HG03442 (cell line): ENCODE data around the gene CPT1A.

ENCODE experiments used
- ATAC-seq: cut with Tn5 transposase; IDR thresholded peaks from one replicate; pipeline ENCODE4 v1.9.1; 2021; ENCODE audit warnings: mild to moderate bottlenecking, moderate library complexity; ENCODE audit not compliant: unreplicated experiment

The CPT1A gene

DNA sequence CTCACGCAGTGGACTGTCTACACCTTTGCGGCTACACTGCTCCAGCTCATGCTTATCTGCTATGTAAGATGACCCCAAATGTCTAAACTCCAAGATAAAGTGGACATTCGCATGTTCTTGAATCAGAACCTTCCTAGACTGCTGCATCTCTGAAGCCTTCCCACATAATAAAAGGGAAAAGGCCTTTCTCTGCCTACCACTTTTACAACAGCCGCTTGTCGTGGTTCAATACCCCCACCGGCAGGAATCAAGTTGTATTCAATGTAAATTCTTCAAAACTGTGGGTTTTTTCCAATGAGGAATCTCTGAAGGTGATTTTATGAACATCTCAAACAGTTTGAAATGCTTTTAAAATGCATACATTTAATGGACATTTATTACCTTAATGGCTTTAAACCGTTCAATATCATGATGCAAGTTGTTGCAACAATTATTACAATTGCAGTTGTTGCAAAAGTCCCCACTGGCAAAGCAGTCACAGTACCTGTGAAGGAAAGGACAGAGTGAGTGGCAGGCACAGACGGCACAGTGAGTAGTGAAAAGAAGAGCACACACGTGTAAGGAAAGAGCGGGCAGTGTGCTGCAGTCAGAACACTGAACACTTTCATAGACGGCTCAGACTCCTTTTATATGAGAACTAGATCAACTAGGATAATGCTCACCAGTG is 126.1 kb downstream of the CPT1A start:
- no peak for ATAC-seq

DNA sequence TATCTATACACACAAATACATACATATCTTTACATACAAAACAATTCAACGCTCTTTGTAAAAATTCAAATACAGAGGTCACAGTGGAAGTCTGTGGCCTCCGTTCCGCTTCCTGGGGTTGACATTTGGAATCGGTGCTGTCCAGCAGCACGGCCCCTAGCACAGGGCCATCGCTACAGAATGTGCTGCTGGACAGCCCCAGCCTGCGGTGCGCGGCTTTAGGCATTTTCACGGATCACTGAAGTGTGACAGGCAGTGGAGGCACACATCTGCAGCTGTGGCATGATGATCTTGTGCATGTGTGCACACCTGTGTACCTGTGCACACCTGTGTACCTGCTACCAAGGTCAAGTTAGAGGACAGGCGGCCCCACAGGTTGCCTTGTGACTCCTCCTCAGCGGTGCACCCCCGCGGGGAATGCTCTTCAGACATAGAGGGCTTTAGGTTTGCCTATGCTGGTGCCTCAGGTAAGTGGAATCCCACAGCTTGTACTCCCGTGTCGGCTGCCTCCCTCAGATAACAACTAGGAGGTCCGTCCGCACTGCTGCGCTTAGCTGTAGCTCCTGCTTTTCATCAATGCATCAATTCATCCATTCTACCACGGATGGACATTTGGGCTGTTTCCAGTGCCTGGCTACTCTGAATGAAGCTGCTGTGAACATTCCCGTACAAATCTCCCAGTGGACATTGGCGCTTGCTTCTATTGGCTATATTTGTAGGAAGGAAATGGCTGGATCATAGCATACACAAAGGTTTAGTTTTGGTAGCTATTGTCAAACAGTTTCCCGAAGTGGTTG is 127.5 kb downstream of the CPT1A start:
- no peak for ATAC-seq

DNA sequence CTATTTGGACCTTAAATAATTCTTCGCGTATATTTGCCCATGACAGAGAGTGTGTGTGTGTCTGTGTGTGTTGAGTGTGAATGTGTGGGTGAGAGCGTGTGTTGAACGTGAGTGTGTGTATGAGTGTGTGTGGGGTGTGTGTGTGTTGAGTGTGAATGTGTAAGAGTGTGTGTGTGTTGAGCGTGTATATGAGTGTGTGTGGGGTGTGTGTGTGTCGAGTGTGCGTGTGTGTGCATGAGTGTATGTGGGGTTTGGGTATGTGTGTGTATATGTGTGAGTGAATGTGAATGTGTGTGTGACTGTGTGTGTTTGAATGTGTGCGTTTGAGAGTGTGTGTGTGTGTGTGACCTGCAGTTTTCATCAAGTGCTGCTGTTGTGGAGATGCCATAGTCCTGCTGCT is 130.6 kb downstream of the CPT1A start:
- no peak for ATAC-seq

DNA sequence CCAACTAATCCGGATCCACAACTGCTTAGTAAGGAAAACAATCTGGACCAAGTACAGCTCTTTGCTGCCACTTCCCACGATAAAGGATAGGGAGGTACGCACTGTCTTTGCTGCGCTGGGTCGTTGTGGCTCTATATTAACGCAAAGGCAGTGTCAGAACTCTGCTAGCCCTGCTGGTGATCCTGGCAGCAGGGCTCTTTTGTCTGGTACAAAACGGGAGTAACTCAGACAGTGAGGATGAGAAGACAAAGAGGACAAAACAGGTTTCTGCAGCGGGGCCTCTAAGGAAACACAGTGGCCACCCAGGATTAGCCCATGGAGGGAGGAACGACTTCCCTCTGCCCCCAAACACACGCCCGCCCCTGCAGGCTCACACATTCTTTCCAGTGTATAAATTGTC is 131.3 kb downstream of the CPT1A start:
- no peak for ATAC-seq

DNA sequence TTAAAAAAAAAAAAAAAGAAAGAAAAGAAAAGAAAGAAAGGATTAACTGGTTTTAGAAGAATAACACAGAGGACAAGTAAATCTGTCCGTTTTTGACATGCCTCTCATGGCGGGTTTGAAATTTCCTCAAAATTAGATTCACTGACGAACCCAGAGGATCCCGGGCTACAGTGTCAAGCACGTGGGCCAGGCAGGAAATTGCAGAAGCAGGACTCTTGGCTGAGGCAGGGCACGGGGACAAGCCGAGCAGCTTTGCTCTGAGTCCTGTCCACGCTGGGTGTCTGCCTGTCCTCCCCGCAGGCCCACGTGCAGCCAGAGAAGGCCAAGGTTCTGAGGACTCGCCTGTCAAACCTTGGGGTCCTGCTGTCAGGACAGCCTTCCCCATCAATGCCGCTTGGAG is 132.7 kb downstream of the CPT1A start:
- ATAC-seq, result no peak

DNA sequence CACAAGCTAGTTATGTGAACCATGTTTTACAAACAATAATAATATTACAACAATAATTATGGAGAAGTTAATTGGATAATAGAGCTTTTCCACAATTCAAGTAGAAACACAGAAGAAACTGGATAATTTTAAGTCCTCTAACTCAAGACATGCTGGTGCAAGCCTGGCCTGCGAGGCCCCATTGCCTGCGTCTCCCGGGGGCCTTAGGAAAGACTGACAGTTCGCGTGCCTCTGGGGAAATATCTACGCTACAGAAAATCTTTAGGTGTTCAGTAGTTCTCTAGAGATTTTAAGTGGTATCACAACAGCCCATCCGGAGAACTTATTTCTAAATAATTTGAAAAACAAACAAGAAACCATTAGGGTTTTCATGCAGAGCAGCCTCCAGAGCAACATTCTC is 134.2 kb downstream of the CPT1A start:
- no peak for ATAC-seq

DNA sequence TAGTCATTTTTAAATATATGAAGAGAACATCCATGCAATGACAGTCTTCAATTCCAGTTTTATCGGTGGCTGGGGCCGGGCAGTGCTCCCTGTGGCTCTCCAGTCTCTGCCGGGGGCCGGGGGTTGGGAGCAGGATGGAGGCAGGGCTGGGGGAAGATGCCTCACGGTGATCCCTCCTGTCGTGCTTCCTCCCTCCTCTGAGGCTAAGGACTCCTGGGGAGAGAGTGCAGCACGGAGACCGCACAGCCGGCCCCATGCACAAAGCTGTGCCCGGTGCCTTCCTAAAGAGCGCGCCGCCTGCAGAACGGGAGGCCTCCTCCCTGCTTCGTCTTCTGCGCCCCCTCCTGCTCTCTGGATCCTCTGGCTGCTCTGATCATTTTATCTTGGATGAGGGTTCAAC is 136.8 kb downstream of the CPT1A start:
- no peak for ATAC-seq
